Head of caudate nucleus (tissue), 42 donors: ENCODE results near the gene STEAP2.
"Not testable (repeated sequence)": the region's sequence is repeated elsewhere in the genome, so short reads cannot be mapped to it uniquely, and the experiment has no call there.

ENCODE experiments used
- DNase-seq, 42 donors: peaks; one replicate each; pipeline versions ENCODE4 v3.0.0 to v3.0.0-alpha.2; 2020 to 2021; ENCODE audit warnings: mixed read lengths in 7 of 42
- intact Hi-C: fragments of 100-400 bp; cut with DNase I; formaldehyde crosslinking; loops from one replicate; pipeline ENCODE4 v1.15.0; 2022

STEAP2 gene

GRCh38 chr7:90229682-90230081 lies 18.1 kb downstream of the STEAP2 start:
- intact Hi-C loops, result no loop called here
- DNase-seq, result no peak

- intact Hi-C loops, result no loop called here
- no peak for DNase-seq
These were observed 19.3 kb downstream of the STEAP2 start for GRCh38 chr7:90230834-90231233.

DNA sequence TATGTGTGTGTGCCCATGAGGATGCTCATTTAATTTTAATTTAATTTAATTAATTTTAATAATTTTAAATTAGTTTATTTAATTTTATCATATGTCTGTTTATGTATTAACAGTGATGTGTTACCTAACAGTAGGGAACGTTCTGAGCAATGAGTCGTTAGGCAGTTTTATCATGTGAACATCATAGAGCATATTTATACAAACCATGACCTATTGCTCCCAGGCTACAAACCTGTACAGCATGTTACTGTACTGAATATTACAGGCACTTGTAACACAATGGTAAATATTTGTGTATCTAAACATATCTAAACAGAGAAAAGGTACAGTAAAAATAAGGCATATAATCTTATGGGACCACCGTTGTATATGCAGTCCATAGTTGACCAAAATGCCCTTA lies 19.8 kb downstream of the STEAP2 start:
- intact Hi-C loops, result no loop called here
- no peak for DNase-seq

GRCh38 chr7:90232430-90232829 lies 20.9 kb downstream of the STEAP2 start:
- DNase-seq, result no peak
- intact Hi-C loops, result no loop called here

DNA sequence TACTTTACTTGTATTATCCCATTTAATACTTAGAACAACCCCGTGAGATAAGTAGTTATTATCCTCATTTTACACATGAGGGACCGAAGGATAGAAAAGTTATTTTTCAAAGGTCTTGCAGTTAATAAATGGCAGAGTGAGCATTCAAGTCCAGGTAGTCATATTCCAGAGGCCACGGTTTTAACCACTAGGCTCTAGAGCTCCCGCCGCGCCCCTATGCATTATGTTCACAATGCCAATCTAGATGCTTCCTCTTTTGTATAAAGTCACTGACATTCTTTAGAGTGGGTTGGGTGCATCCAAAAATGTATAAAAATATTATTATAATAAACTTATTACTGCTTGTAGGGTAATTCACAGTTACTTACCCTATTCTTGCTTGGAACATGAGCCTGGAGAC lies 22.0 kb downstream of the STEAP2 start:
- no peak for DNase-seq
- intact Hi-C loops, result no loop called here

DNA sequence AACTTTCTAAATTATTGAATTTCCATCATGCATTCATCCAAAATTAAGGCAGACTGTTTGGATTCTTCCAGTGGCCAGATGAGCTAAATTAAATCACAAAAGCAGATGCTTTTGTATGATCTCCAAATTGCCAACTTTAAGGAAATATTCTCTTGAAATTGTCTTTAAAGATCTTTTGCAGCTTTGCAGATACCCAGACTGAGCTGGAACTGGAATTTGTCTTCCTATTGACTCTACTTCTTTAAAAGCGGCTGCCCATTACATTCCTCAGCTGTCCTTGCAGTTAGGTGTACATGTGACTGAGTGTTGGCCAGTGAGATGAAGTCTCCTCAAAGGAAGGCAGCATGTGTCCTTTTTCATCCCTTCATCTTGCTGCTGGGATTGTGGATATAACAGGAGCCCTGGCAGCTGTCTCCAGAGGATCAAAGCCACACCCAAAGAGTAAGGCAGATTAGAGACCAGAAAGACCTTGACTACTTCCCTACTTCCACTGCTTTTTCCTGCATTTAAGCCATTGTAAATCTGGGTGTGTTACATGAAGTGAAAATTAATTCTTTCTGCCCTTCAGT lies 25.3 kb downstream of the STEAP2 start:
- intact Hi-C loops, result no loop called here
- no peak for DNase-seq

GRCh38 chr7:90238022-90238421 lies 26.5 kb downstream of the STEAP2 start:
- DNase-seq, result no peak
- intact Hi-C loops, result no loop called here

DNA sequence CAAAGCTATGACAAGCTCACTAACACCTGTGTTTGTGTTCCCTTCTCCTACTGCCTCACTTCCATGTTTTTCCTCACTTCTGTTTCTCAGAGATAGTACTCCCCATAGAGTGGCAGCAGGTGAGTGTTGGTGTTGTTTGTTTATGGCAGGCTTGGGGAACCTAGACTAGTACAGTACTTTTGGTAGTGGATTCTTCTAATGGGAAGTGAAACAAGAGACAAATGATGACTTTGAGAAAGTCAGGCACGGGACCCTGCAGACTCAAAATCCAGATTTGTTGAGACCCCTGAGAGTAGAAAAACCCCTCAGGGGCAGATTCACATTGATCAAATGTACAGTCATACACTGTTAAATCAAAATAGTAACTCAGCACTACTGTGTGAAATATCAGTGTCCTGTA lies 27.0 kb downstream of the STEAP2 start:
- intact Hi-C loops, result no loop called here
- no peak for DNase-seq

DNA sequence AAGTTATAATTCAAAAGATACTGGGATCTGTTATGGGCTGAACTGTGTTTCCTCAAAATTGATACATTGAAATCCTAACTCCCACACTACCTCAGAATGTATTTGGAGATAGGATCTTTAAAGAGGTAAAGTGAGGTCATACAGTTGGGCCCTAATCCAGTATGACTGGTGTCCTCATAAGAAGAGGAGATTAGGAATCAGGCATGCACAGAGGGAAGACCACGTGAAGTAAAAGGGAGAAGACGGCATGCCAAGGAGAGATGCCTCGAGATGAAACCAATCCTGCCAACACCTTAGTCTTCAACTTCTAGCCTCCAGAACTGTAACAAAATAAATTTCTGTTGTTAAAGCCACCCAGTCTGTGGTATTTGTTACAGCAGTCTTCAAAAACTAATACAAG lies 27.5 kb downstream of the STEAP2 start:
- intact Hi-C loops, result no loop called here
- no peak for DNase-seq

- intact Hi-C loops, result no loop called here
- no peak for DNase-seq
These were observed 28.2 kb downstream of the STEAP2 start for GRCh38 chr7:90239625-90240228.

GRCh38 chr7:90242369-90243168 lies 31.0 kb downstream of the STEAP2 start:
- no peak for DNase-seq
- intact Hi-C loops, result no loop called here

DNA sequence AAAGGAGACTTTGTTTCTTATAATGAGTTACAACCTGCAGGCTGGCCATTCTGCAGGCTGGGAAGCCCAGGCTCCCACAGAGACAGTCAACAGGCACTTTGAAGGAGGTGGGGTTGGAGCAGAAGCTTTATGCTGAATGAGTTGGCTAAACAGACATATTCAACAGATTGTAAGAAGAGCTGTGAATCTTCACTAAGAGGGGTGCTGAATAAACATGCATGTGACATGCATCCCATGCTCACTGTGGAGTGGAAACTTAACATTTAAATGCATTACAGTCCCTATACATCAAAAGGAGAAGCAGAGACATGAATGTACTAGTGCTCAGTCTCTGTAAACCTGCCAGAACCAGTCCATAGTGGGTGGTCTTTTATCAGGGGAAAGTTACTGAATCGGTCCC lies 32.0 kb downstream of the STEAP2 start:
- no peak for DNase-seq
- intact Hi-C loops, result no loop called here

GRCh38 chr7:90244565-90244908 lies 33.0 kb downstream of the STEAP2 start:
- DNase-seq, result no peak
- intact Hi-C loops, result no loop called here

DNA sequence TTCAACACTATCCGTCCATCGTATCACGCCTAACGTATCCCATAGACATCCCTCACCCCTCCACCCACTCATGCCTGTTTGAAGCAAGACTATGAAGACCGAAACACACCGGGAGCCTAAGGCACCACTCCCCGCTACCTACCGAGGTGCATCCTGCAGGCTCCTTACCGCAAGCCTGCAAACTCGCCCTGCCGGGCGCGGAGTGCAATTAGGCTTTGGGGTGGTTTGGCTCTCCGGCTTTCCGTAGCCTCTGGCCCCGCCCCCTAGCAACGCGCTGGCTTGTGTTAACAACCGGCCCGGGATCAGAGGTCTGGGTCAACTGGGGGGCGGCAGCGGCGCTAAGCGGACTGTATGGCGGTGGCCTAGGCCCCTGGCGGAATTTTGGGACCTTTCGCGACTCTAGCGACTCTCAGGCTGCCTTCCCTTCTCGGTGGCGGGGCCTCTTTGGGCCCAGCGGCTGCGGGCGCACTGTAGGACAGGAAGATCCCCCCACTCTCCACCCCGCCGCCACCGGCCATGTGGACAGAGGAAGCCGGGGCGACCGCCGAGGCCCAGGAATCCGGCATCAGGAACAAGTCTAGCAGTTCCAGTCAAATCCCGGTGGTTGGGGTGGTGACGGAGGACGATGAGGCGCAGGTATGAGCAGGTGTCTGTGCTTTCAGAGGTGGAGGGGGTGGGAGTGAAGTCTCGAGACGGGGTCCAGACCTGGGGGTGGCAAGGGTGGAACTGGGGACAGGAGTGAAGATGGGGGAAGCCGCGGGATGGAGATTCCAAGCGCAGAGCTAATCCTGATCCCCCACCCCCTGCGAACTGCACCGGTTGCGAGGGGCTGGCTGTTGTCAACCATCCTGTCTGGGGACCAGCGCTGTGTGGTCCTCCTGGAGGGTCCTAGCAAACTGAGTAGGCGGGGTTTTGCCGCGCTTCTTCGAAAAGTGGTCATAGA lies 33.6 kb downstream of the STEAP2 start, which contains the start of gene CFAP69:
Gene CFAP69 (plus strand): TSS at position 266 of the 943 bp plus-strand sequence. CDS start 251 bp downstream, at position 517.
- DNase-seq, result peak; percentile 85 to 97 (median 94)

DNA sequence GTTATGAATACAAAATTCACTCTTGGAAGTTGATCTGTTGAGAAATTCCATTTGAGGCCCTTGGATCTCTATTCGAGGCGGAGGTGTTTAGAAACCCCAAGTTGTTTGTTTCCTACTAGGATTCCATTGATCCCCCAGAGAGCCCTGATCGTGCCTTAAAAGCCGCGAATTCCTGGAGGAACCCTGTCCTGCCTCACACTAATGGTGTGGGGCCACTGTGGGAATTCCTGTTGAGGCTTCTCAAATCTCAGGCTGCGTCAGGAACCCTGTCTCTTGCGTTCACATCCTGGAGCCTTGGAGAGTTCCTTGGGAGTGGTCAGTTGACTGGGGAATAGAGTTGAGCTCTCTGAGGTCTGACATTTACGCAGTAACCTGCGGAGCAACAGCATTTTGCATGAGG lies 34.6 kb downstream of the STEAP2 start:
- no peak for DNase-seq
- intact Hi-C loops, result no loop called here

More for the DNA sequence above, 33.6 kb downstream of the STEAP2 start, which contains the start of gene CFAP69:
- intact Hi-C loops, result no loop called here

- intact Hi-C loops, result no loop called here
- DNase-seq, result no peak
These were observed 37.2 kb downstream of the STEAP2 start for GRCh38 chr7:90248706-90249105.

- no peak for DNase-seq
- intact Hi-C loops, result no loop called here
These were observed 39.2 kb downstream of the STEAP2 start for GRCh38 chr7:90250601-90251303.

DNA sequence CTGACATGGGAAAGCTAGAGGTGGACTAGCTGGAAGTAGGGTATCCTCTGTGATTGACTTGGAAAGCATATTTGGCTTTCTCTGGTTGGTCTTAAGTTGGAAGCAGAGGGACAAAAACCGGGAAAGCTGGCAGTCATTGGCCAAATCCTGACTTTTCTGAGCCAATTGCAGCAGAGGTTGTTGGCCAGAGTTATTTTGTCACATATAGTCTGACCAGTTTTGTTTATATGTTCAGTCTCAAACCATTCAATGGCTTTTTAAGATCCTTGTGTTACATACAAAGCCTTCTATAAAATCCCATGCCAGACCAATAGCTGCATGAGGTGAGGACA lies 39.7 kb downstream of the STEAP2 start:
- intact Hi-C loops, result no loop called here
- DNase-seq, result no peak

- DNase-seq, intact Hi-C loops: not testable (repeated sequence)
These were observed 44.5 kb downstream of the STEAP2 start for GRCh38 chr7:90256011-90256410.
